AG04450 (cell line): ENCODE data around the gene LCAT. TPM values are rescaled to one million over a fixed set of nuclear protein-coding genes. Genes with fewer than 3 reads are reported as not detected.
A peak's percentile ranks its signal among the peaks of the same experiment; 100 is the strongest.

Experiments used
- CTCF ChIA-PET: fragments of 300-600, 350-600 bp; formaldehyde crosslinking; extraction: SDS; loops from one replicate; lab custom pipeline; 2022; ENCODE audit warnings: antibody characterized with exemption, inconsistent platforms; lab: Charles Lee
- POLR2A ChIA-PET: fragments of 350-600 bp; formaldehyde crosslinking; extraction: SDS; loops from one replicate; lab custom pipeline; 2021; ENCODE audit warnings: antibody characterized with exemption, inconsistent platforms; lab: Yijun Ruan, JAX
- DNase-seq: peaks from one replicate; pipeline ENCODE4 v3.0.0-alpha.2; 2011; ENCODE audit warnings: low read depth, low spot score
- H3K27ac ChIP-seq: one replicate; pipeline ENCODE4 v1.5.1; 2012; ENCODE audit warnings: low read depth, low read length, control low read depth
- H3K27me3 ChIP-seq: one replicate; pipeline ENCODE4 v1.6.0; 2012; ENCODE audit warnings: low read length; ENCODE audit not compliant: control insufficient read depth, insufficient read depth
- H3K4me3 ChIP-seq: 2 replicates; pipeline ENCODE4 v1.5.1; 2011; ENCODE audit warnings: mild to moderate bottlenecking, low read depth, low read length, control low read depth
- H3K9me3 ChIP-seq: 2 replicates; pipeline ENCODE4 v1.5.1; 2012; ENCODE audit warnings: low read length; ENCODE audit not compliant: control insufficient read depth, insufficient read depth
- polyA plus RNA-seq: library from polyadenylated mRNA; depleted of rRNA; stranded (reverse); fragments of >200 nt; gene quantifications from 2 replicates; pipeline ENCODE4 v1.2.3, GENCODE V29; 2011
- TF ChIP-seq, protein P1 (sequence below): IDR thresholded peaks from 2 replicates; pipeline ENCODE4 v1.5.1; 2011; ENCODE audit warnings: low read depth, low read length, control low read depth, inconsistent platforms

The LCAT gene
- polyA plus RNA-seq, 1 experiment, result 5.2 TPM

GRCh38 chr16:67982011-67982696, 38.2 kb upstream of the LCAT start:
- Histone ChIP-seq H3K27me3 (peaks cover 12% of the 10 kb centered on the region), H3K4me3 (no peak overlapping the region), H3K27ac (no peak overlapping the region), H3K9me3 (no peaks in the 10 kb centered on the region; the same call in 1 of the 2 replicates)
- ChIA-PET POLR2A (interaction anchor here (0.7 kb wide), 1 partner anchor 358 kb away, joined by 3 read pairs; no protein-coding TSS in a partner anchor), CTCF (interaction anchor here (0.8 kb wide), 1 partner anchor 12 kb away, joined by 3 read pairs; no protein-coding TSS in a partner anchor)
- TF ChIP-seq, protein P1, sequence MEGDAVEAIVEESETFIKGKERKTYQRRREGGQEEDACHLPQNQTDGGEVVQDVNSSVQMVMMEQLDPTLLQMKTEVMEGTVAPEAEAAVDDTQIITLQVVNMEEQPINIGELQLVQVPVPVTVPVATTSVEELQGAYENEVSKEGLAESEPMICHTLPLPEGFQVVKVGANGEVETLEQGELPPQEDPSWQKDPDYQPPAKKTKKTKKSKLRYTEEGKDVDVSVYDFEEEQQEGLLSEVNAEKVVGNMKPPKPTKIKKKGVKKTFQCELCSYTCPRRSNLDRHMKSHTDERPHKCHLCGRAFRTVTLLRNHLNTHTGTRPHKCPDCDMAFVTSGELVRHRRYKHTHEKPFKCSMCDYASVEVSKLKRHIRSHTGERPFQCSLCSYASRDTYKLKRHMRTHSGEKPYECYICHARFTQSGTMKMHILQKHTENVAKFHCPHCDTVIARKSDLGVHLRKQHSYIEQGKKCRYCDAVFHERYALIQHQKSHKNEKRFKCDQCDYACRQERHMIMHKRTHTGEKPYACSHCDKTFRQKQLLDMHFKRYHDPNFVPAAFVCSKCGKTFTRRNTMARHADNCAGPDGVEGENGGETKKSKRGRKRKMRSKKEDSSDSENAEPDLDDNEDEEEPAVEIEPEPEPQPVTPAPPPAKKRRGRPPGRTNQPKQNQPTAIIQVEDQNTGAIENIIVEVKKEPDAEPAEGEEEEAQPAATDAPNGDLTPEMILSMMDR, result no peak
- DNase-seq, result no peak

GRCh38 chr16:67979955-67980678, 36.2 kb upstream of the LCAT start, which contains the start of gene DPEP3:
Gene DPEP3, minus strand, starts transcription at chr16:67980499. Its CDS starts 119 bp downstream, at chr16:67980380.
- no peak for DNase-seq
- no peak within 1 kb of the TSS for H3K27ac ChIP-seq
- H3K9me3 ChIP-seq, result no peaks in the 10 kb centered on the region; the same call in 1 of the 2 replicates
- CTCF ChIA-PET, result no interaction called here
- TF ChIP-seq, protein P1, result peak; percentile 32; the same call in 1 of the 2 replicates
- no peak within 1 kb of the TSS for H3K4me3 ChIP-seq
- POLR2A ChIA-PET, result interaction anchor here (1.2 kb wide), 1 partner anchor 43 kb away, joined by 3 read pairs; the partner anchor contains the start of genes DDX28 and DUS2
- H3K27me3 ChIP-seq, result peaks cover 20% of the 10 kb centered on the region

- POLR2A ChIA-PET, result no interaction called here
- CTCF ChIA-PET, result no interaction called here
- H3K9me3 ChIP-seq, result no peaks in the 10 kb centered on the region; the same call in 1 of the 2 replicates
Measured at GRCh38 chr16:67977469-67978227, 33.7 kb upstream of the LCAT start.

GRCh38 chr16:67977005-67977404, 33.1 kb upstream of the LCAT start:
- no peak for DNase-seq
- Histone ChIP-seq H3K9me3 (no peaks in the 10 kb centered on the region; the same call in 1 of the 2 replicates), H3K27ac (no peak overlapping the region), H3K4me3 (no peak overlapping the region), H3K27me3 (peaks cover 20% of the 10 kb centered on the region)
- CTCF ChIA-PET, result no interaction called here
- TF ChIP-seq, protein P1, result no peak
- POLR2A ChIA-PET, result no interaction called here

More at GRCh38 chr16:67977469-67978227, 33.7 kb upstream of the LCAT start:
- Histone ChIP-seq H3K27me3 (peaks cover 20% of the 10 kb centered on the region), H3K27ac (no peak overlapping the region), H3K4me3 (no peak overlapping the region)
- TF ChIP-seq, protein P1, result no peak
- no peak for DNase-seq
